H1 (cell line): Measurements from ENCODE around the gene COX5A. TPM values are rescaled to one million over a fixed set of nuclear protein-coding genes. Genes with fewer than 3 reads are reported as not detected.

Experiments used
- CHD7 ChIP-seq: fragments of 300-600 bp; sonication (generic); IDR thresholded peaks from 2 replicates; pipeline ENCODE4 v1.7.1; 2012; ENCODE audit warnings: low read length, moderate library complexity, mild to moderate bottlenecking, inconsistent platforms; ENCODE audit not compliant: insufficient replicate concordance
- CREB1 ChIP-seq: IDR thresholded peaks from 2 replicates; pipeline ENCODE4 v1.6.1; 2012; ENCODE audit warnings: inconsistent platforms
- EGR1 ChIP-seq: IDR thresholded peaks from 2 replicates; pipeline ENCODE4 v1.6.1; 2011; ENCODE audit warnings: low read depth, low read length, borderline replicate concordance
- EZH2 ChIP-seq: fragments of 200-600 bp; sonication (generic); IDR thresholded peaks from 2 replicates; pipeline ENCODE4 v1.7.1; 2012; ENCODE audit warnings: low read depth, mild to moderate bottlenecking, moderate library complexity, low read length, inconsistent platforms; ENCODE audit not compliant: severe bottlenecking
- GTF2F1 ChIP-seq: IDR thresholded peaks from 2 replicates; pipeline ENCODE4 v1.6.1; 2012; ENCODE audit warnings: low read depth, low read length, improper control_type of control experiment, borderline replicate concordance
- NANOG ChIP-seq: IDR thresholded peaks from 2 replicates; pipeline ENCODE4 v1.6.1; 2011; ENCODE audit warnings: low read length, low read depth, mild to moderate bottlenecking, inconsistent platforms; ENCODE audit not compliant: insufficient read depth, poor library complexity, severe bottlenecking
- POLR2AphosphoS5 ChIP-seq: IDR thresholded peaks from 2 replicates; pipeline ENCODE4 v1.6.1; 2011; ENCODE audit warnings: low read depth, low read length
- TCF12 ChIP-seq: IDR thresholded peaks from 2 replicates; pipeline ENCODE4 v1.6.1; 2011; ENCODE audit warnings: low read depth, mild to moderate bottlenecking, low read length
- USF2 ChIP-seq: IDR thresholded peaks from 2 replicates; pipeline ENCODE4 v1.6.1; 2011; ENCODE audit warnings: low read length, improper control_type of control experiment
- polyA plus RNA-seq, 7 experiments: library from polyadenylated mRNA; depleted of rRNA in 3 of 7; stranded (reverse) in 5 of 7; unstranded in 2 of 7; fragments of >200 nt in 5 of 7; fragments of 200-250 nt in 2 of 7; gene quantifications; 1 replicate in 5 of 7; 2 replicates in 1 of 7; 4 replicates in 1 of 7; pipeline versions ENCODE4 v1.2.1 to v1.2.3, GENCODE V29; 2011 to 2013; ENCODE audit warnings: missing spikeins in 2 of 7, mixed read lengths in 2 of 7
- total RNA-seq: library from RNA; stranded (reverse); fragmentation: NEBNext Ultra II Directional; extraction: Animal tissue kit (Norgen Biotek cat#: 25700); gene quantifications from 2 replicates; pipeline ENCODE4 v1.2.1, GENCODE V29; 2021

COX5A gene
- total and polyA plus RNA-seq, 2 of the 8 experiments (the other 6 are each of a cell fraction or from before 2014, with no cell fraction given), result 270 to 367 TPM

GRCh38 chr15:74937590-74938371 is at the start of gene COX5A (continued):
- TF ChIP-seq EGR1 (peak; percentile 99), POLR2AphosphoS5 (peak; percentile 86; the same call in 1 of the 2 replicates), GTF2F1 (no peak), CREB1 (peak; percentile 94), TCF12 (0 out of 2 replicates have a peak, but pooled peaks have one; percentile 28), NANOG (no peak), USF2 (peak; percentile 82), CHD7 (no peak), EZH2 (no peak)
